Measurements from ENCODE around the gene ARCN1. TPM values are rescaled to one million over a fixed set of nuclear protein-coding genes. Genes with fewer than 3 reads are reported as not detected.

ARCN1 gene
- total RNA-seq, 1 donor from 2014 or later = 240 TPM

DNA sequence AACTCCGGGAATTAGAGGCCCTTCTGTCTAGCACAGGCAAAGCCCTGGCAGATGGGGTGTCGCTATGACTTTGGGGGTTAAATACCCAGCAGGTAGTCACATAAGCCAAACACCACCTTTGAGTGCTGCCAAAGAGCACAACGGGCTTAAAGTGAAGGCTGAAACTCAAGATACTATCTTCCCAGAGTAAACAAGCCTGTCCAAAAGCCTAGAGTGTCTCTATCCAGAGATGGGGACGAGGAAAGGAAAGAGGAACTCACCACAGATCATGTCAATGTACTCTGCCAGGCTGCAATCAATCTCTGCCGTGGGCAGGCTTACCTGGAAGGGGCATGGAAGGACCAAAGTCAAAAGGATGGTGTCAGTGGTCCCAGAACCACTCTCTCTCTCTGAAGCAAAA is 26.7 kb upstream of the ARCN1 start:
- peaks cover 9% of the 10 kb centered on the region for H3K36me3 Mint-ChIP-seq (ENCODE audit: low read depth)
- no peak for DNase-seq (ENCODE audit: low spot score)
- H3K27me3 Mint-ChIP-seq (ENCODE audit: low read depth) = no peaks in the 10 kb centered on the region
- H3K4me3 Mint-ChIP-seq (ENCODE audit: unreplicated experiment) = no peak overlapping the region
- no peak overlapping the region for H3K27ac Mint-ChIP-seq (ENCODE audit: unreplicated experiment)
- TF ChIP-seq, protein P1, sequence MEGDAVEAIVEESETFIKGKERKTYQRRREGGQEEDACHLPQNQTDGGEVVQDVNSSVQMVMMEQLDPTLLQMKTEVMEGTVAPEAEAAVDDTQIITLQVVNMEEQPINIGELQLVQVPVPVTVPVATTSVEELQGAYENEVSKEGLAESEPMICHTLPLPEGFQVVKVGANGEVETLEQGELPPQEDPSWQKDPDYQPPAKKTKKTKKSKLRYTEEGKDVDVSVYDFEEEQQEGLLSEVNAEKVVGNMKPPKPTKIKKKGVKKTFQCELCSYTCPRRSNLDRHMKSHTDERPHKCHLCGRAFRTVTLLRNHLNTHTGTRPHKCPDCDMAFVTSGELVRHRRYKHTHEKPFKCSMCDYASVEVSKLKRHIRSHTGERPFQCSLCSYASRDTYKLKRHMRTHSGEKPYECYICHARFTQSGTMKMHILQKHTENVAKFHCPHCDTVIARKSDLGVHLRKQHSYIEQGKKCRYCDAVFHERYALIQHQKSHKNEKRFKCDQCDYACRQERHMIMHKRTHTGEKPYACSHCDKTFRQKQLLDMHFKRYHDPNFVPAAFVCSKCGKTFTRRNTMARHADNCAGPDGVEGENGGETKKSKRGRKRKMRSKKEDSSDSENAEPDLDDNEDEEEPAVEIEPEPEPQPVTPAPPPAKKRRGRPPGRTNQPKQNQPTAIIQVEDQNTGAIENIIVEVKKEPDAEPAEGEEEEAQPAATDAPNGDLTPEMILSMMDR (IDR thresholded peaks at IDR 0.05) = no peak
- H3K9me3 Mint-ChIP-seq (ENCODE audit: low read depth) = no peaks in the 10 kb centered on the region
- H3K4me1 Mint-ChIP-seq (ENCODE audit: low read depth) = no peaks in the 10 kb centered on the region

- peaks cover 11% of the 10 kb centered on the region for H3K36me3 Mint-ChIP-seq (ENCODE audit: low read depth)
- H3K4me1 Mint-ChIP-seq (ENCODE audit: low read depth) = no peaks in the 10 kb centered on the region
- no peak overlapping the region for H3K4me3 Mint-ChIP-seq (ENCODE audit: unreplicated experiment)
- no peaks in the 10 kb centered on the region for H3K27me3 Mint-ChIP-seq (ENCODE audit: low read depth)
- no peak for DNase-seq (ENCODE audit: low spot score)
- H3K9me3 Mint-ChIP-seq (ENCODE audit: low read depth) = no peaks in the 10 kb centered on the region
- TF ChIP-seq, protein P1 (IDR thresholded peaks at IDR 0.05) = no peak
- peak overlapping the region; percentile 5 for H3K27ac Mint-ChIP-seq (ENCODE audit: unreplicated experiment)
Observed at GRCh38 chr11:118547132-118547531, 25.1 kb upstream of the ARCN1 start.

GRCh38 chr11:118552341-118552740 is 19.9 kb upstream of the ARCN1 start:
- Mint-ChIP-seq H3K36me3 (ENCODE audit: low read depth) (peaks cover 12% of the 10 kb centered on the region), H3K27me3 (ENCODE audit: low read depth) (no peaks in the 10 kb centered on the region), H3K4me1 (ENCODE audit: low read depth) (no peaks in the 10 kb centered on the region), H3K9me3 (ENCODE audit: low read depth) (no peaks in the 10 kb centered on the region), H3K27ac (ENCODE audit: unreplicated experiment) (no peak overlapping the region), H3K4me3 (ENCODE audit: unreplicated experiment) (no peak overlapping the region)
- TF ChIP-seq, protein P1 (IDR thresholded peaks at IDR 0.05) = no peak
- no peak for DNase-seq (ENCODE audit: low spot score)

GRCh38 chr11:118560806-118561205 is 11.4 kb upstream of the ARCN1 start:
- Mint-ChIP-seq H3K27ac (ENCODE audit: unreplicated experiment) (no peak overlapping the region), H3K9me3 (ENCODE audit: low read depth) (no peaks in the 10 kb centered on the region), H3K4me1 (ENCODE audit: low read depth) (peaks cover 12% of the 10 kb centered on the region), H3K36me3 (ENCODE audit: low read depth) (peaks cover 6% of the 10 kb centered on the region), H3K27me3 (ENCODE audit: low read depth) (no peaks in the 10 kb centered on the region), H3K4me3 (ENCODE audit: unreplicated experiment) (no peak overlapping the region)
- TF ChIP-seq, protein P1 (IDR thresholded peaks at IDR 0.05) = no peak
- DNase-seq (ENCODE audit: low spot score) = no peak

- TF ChIP-seq, protein P1 (IDR thresholded peaks at IDR 0.05) = no peak
- H3K27ac Mint-ChIP-seq (ENCODE audit: unreplicated experiment) = no peak overlapping the region
- no peaks in the 10 kb centered on the region for H3K27me3 Mint-ChIP-seq (ENCODE audit: low read depth)
- H3K4me3 Mint-ChIP-seq (ENCODE audit: unreplicated experiment) = peak overlapping the region; percentile 49
- H3K36me3 Mint-ChIP-seq (ENCODE audit: low read depth) = no peaks in the 10 kb centered on the region
- no peak for DNase-seq (ENCODE audit: low spot score)
- no peaks in the 10 kb centered on the region for H3K9me3 Mint-ChIP-seq (ENCODE audit: low read depth)
- H3K4me1 Mint-ChIP-seq (ENCODE audit: low read depth) = peaks cover 16% of the 10 kb centered on the region
Observed at GRCh38 chr11:118565051-118565450, 7.2 kb upstream of the ARCN1 start.
